K562 (cell line): ENCODE measurements around the gene LEPROT. TPM values are rescaled to one million over a fixed set of nuclear protein-coding genes. Genes with fewer than 3 reads are reported as not detected.
A peak's percentile ranks its signal among the peaks of the same experiment; 100 is the strongest.

Source experiments
- AFF4 ChIP-seq: sonication (generic); formaldehyde crosslinking; IDR thresholded peaks from 2 replicates; pipeline ENCODE4 v1.8.0; 2023; ENCODE audit warnings: mild to moderate bottlenecking, missing genetic modification reagents
- CHAMP1 ChIP-seq: fragments of 450-650 bp; IDR thresholded peaks from 2 replicates; pipeline ENCODE4 v1.6.1; 2016; ENCODE audit warnings: mild to moderate bottlenecking
- CUX1 ChIP-seq: fragments of 200-800 bp; sonication (Bioruptor generic); IDR thresholded peaks from 2 replicates; pipeline ENCODE4 v1.6.1; 2016; ENCODE audit warnings: missing genetic modification characterization, missing compliant biosample characterization
- NFXL1 ChIP-seq: fragments of 450-650 bp; formaldehyde crosslinking; IDR thresholded peaks from 2 replicates; pipeline ENCODE4 v1.4.0; 2021; ENCODE audit warnings: mild to moderate bottlenecking
- UBTF ChIP-seq, 2 experiments: IDR thresholded peaks; 2 replicates each; pipeline ENCODE4 v1.6.1; 2012; ENCODE audit warnings: improper control_type of control experiment in 2 of 2, low read depth in 2 of 2, low read length in 2 of 2, borderline replicate concordance in 1 of 2
- ZNF830 ChIP-seq: fragments of 250-450 bp; sonication (Bioruptor Pico); IDR thresholded peaks from 2 replicates; pipeline ENCODE4 v1.5.0; 2021; ENCODE audit warnings: mild to moderate bottlenecking
- polyA plus RNA-seq, 8 experiments: library from polyadenylated mRNA; depleted of rRNA in 4 of 8; stranded (reverse) in 5 of 8; unstranded in 3 of 8; fragments of >200 nt; fragmentation: Nextera tagmentation in 2 of 8; fragmentation: Illumina TruSeq in 1 of 8; extraction: Ambion mirVana in 2 of 8; extraction: Trizol in 1 of 8; gene quantifications; 2 replicates each; pipeline versions ENCODE4 v1.2.1 to v1.2.3, GENCODE V29; 2011 to 2014; ENCODE audit warnings: inconsistent platforms in 1 of 8, missing spikeins in 1 of 8
- total RNA-seq, 7 experiments: library from RNA; depleted of rRNA in 6 of 7; stranded (reverse); fragments of >200 nt in 6 of 7; fragmentation: Illumina TruSeq in 2 of 7; extraction: Trizol in 2 of 7; gene quantifications; 2 replicates each; pipeline versions ENCODE4 v1.2.1 to v1.2.3, GENCODE V29; 2011 to 2021; ENCODE audit warnings: low replicate concordance in 1 of 7

The LEPROT gene
- total and polyA plus RNA-seq, 9 of the 15 experiments (the other 6 are each of a cell fraction or from before 2014, with no cell fraction given) = 28.1 to 97.5 (median 45.8) TPM

GRCh38 chr1:65480684-65481405, 60.4 kb downstream of the LEPROT start (continued):
- no peak for TF ChIP-seq CUX1 (CRISPR knock-in tag)
- 0 out of 4 replicates have a peak, but pooled peaks of 1 of the 2 experiments have one; percentile 48 for TF ChIP-seq UBTF (IDR thresholded peaks at IDR 0.05; ENCODE audit: borderline replicate concordance in 1 of 2, low read depth in 2 of 2, low read length in 2 of 2)
- TF ChIP-seq CHAMP1 = peak; percentile 84
- TF ChIP-seq NFXL1 (CRISPR knock-in tag) = no peak
- TF ChIP-seq ZNF830 (CRISPR knock-in tag) = no peak
- peak; percentile 49; the same call in 1 of the 2 replicates for TF ChIP-seq AFF4 (CRISPR knock-in tag)
